ENCODE measurements around the gene RABL3.

Gene RABL3

DNA sequence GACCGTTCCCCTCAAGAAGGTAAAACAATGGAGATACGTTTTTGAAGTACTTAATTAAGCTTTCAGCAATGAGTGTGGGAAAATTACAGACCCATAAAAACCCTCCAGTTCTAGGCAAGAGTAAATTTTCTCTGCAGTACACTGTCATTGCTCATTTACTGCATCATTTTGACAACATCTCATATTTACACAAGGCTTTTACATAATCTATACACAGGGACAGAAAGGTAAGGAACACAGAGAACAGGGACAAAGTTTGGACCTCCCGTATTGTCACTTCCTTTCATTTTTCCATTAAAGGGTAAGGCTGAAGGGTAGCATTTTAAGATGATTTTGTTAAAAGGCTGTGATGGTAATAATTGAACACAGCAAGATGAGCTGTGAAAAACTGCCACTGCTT, 52.9 kb downstream of the RABL3 start:
- Histone ChIP-seq H3K4me1 (ENCODE audit: insufficient read depth, low read length) (no peaks in the 10 kb centered on the region), H3K4me2 (ENCODE audit: insufficient read depth, low read length) (no peak overlapping the region), H3K9ac (ENCODE audit: low read depth, low read length) (no peak overlapping the region), H3K27me3 (ENCODE audit: insufficient read depth, low read length, poor library complexity) (no peaks in the 10 kb centered on the region), H3K79me2 (ENCODE audit: insufficient read depth, low read length) (no peaks in the 10 kb centered on the region), H3K4me3 (ENCODE audit: low read depth in 1 of 2, low read length in 2 of 2) (no peak overlapping the region), H3K36me3 (ENCODE audit: insufficient read depth, low read length) (peaks cover 5% of the 10 kb centered on the region; the same call in 1 of the 2 replicates), H2AFZ (ENCODE audit: low read depth, low read length) (no peak overlapping the region), H3K9me3 (ENCODE audit: insufficient read depth, low read length, severe bottlenecking) (no peaks in the 10 kb centered on the region), H4K20me1 (ENCODE audit: insufficient read depth, low read length) (no peaks in the 10 kb centered on the region), H3K27ac (ENCODE audit: low read length) (no peak overlapping the region)
- ATAC-seq (ENCODE audit: insufficient read depth, low read depth) (no peak), DNase-seq (no peak)
- TF ChIP-seq, protein P1, sequence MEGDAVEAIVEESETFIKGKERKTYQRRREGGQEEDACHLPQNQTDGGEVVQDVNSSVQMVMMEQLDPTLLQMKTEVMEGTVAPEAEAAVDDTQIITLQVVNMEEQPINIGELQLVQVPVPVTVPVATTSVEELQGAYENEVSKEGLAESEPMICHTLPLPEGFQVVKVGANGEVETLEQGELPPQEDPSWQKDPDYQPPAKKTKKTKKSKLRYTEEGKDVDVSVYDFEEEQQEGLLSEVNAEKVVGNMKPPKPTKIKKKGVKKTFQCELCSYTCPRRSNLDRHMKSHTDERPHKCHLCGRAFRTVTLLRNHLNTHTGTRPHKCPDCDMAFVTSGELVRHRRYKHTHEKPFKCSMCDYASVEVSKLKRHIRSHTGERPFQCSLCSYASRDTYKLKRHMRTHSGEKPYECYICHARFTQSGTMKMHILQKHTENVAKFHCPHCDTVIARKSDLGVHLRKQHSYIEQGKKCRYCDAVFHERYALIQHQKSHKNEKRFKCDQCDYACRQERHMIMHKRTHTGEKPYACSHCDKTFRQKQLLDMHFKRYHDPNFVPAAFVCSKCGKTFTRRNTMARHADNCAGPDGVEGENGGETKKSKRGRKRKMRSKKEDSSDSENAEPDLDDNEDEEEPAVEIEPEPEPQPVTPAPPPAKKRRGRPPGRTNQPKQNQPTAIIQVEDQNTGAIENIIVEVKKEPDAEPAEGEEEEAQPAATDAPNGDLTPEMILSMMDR (IDR thresholded peaks at IDR 0.05; ENCODE audit: borderline replicate concordance, extremely low read depth, low read length, poor library complexity, severe bottlenecking) = no peak
- no peak for TF ChIP-seq EZH2 (IDR thresholded peaks at IDR 0.05; ENCODE audit: borderline replicate concordance, low read depth, low read length, severe bottlenecking)

DNA sequence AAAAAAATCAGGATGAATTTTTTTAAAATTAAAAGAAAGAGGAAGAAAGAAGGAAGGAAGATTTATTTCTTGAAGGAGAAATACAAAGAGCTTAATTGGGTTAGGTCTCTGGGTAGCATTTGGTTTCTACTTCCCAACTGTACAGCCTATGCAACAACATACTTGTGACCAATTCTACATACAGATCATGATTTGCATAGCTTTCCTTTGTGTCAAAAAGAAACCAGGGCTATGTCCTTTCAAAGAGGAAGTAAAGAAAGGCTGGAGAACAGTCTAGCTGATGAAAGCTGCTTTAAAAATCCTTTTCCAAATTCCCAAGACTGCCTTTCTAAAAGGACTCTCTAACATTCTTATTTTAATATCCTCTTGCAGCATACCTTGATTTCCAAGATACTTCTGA, 54.2 kb downstream of the RABL3 start:
- no peaks in the 10 kb centered on the region for H3K79me2 ChIP-seq (ENCODE audit: insufficient read depth, low read length)
- H2AFZ ChIP-seq (ENCODE audit: low read depth, low read length) = no peak overlapping the region
- ATAC-seq (ENCODE audit: insufficient read depth, low read depth) (no peak), DNase-seq (no peak)
- peaks cover 3% of the 10 kb centered on the region; the same call in 1 of the 2 replicates for H3K36me3 ChIP-seq (ENCODE audit: insufficient read depth, low read length)
- H3K9me3 ChIP-seq (ENCODE audit: insufficient read depth, low read length, severe bottlenecking) = no peaks in the 10 kb centered on the region
- H3K4me1 ChIP-seq (ENCODE audit: insufficient read depth, low read length) = no peaks in the 10 kb centered on the region
- no peaks in the 10 kb centered on the region for H3K27me3 ChIP-seq (ENCODE audit: insufficient read depth, low read length, poor library complexity)
- TF ChIP-seq, protein P1 (IDR thresholded peaks at IDR 0.05; ENCODE audit: borderline replicate concordance, extremely low read depth, low read length, poor library complexity, severe bottlenecking) = no peak
- no peak for TF ChIP-seq EZH2 (IDR thresholded peaks at IDR 0.05; ENCODE audit: borderline replicate concordance, low read depth, low read length, severe bottlenecking)
- H3K27ac ChIP-seq (ENCODE audit: low read length) = no peak overlapping the region
- H4K20me1 ChIP-seq (ENCODE audit: insufficient read depth, low read length) = no peaks in the 10 kb centered on the region
- H3K4me2 ChIP-seq (ENCODE audit: insufficient read depth, low read length) = no peak overlapping the region
- H3K9ac ChIP-seq (ENCODE audit: low read depth, low read length) = no peak overlapping the region
- no peak overlapping the region for H3K4me3 ChIP-seq (ENCODE audit: low read depth in 1 of 2, low read length in 2 of 2)

DNA sequence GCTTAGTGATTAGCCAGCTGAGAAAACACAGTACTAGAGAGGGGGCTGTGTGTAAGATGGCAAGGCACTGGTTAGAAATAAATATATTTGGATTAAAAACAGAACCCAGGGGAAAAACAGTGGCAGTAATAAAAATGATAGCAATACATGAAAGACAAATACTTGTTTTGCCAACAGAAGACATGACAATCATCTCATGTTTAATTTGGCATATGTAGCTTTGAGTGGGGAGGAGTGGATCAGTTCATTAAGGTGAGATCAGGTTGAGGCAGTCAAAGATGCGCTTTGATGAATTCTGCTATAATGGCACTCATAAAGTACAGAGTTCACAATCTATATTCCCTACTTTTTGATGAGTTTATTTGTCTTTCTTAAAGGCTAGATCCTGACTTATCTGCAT, 56.9 kb downstream of the RABL3 start:
- Histone ChIP-seq H3K4me3 (ENCODE audit: low read depth in 1 of 2, low read length in 2 of 2) (no peak overlapping the region), H3K79me2 (ENCODE audit: insufficient read depth, low read length) (no peaks in the 10 kb centered on the region), H3K4me1 (ENCODE audit: insufficient read depth, low read length) (no peaks in the 10 kb centered on the region), H3K9ac (ENCODE audit: low read depth, low read length) (no peak overlapping the region), H3K4me2 (ENCODE audit: insufficient read depth, low read length) (no peak overlapping the region), H2AFZ (ENCODE audit: low read depth, low read length) (no peak overlapping the region), H3K9me3 (ENCODE audit: insufficient read depth, low read length, severe bottlenecking) (no peaks in the 10 kb centered on the region), H3K27me3 (ENCODE audit: insufficient read depth, low read length, poor library complexity) (no peaks in the 10 kb centered on the region), H4K20me1 (ENCODE audit: insufficient read depth, low read length) (no peaks in the 10 kb centered on the region), H3K36me3 (ENCODE audit: insufficient read depth, low read length) (peaks cover 3% of the 10 kb centered on the region; the same call in 1 of the 2 replicates), H3K27ac (ENCODE audit: low read length) (no peak overlapping the region)
- ATAC-seq (ENCODE audit: insufficient read depth, low read depth) (no peak), DNase-seq (no peak)
- no peak for TF ChIP-seq EZH2 (IDR thresholded peaks at IDR 0.05; ENCODE audit: borderline replicate concordance, low read depth, low read length, severe bottlenecking)
- TF ChIP-seq, protein P1 (IDR thresholded peaks at IDR 0.05; ENCODE audit: borderline replicate concordance, extremely low read depth, low read length, poor library complexity, severe bottlenecking) = no peak

DNA sequence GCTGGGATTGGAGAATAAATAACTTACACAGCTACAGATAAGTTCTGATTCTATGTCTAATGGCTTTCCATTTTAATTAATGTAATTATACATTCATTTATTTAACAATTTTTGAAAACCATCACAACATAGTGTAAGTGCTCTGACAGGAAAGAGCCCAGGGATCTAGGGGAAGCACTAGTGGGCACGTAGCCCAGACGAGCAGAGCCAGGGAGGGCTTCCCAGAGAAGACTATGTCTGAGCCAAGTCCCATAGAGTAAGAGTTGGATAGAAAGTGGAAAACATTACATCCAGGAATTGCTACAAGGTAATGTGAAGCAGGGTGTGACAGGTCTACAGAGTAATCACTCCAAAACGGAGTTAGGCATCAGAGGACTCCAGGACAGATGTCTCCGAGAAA, 57.4 kb downstream of the RABL3 start:
- Histone ChIP-seq H3K9ac (ENCODE audit: low read depth, low read length) (no peak overlapping the region), H3K79me2 (ENCODE audit: insufficient read depth, low read length) (no peaks in the 10 kb centered on the region), H3K27me3 (ENCODE audit: insufficient read depth, low read length, poor library complexity) (no peaks in the 10 kb centered on the region), H3K4me1 (ENCODE audit: insufficient read depth, low read length) (no peaks in the 10 kb centered on the region), H3K4me3 (ENCODE audit: low read depth in 1 of 2, low read length in 2 of 2) (no peak overlapping the region), H3K27ac (ENCODE audit: low read length) (no peak overlapping the region), H3K4me2 (ENCODE audit: insufficient read depth, low read length) (no peak overlapping the region), H2AFZ (ENCODE audit: low read depth, low read length) (no peak overlapping the region), H3K36me3 (ENCODE audit: insufficient read depth, low read length) (peaks cover 3% of the 10 kb centered on the region; the same call in 1 of the 2 replicates), H3K9me3 (ENCODE audit: insufficient read depth, low read length, severe bottlenecking) (no peaks in the 10 kb centered on the region), H4K20me1 (ENCODE audit: insufficient read depth, low read length) (no peaks in the 10 kb centered on the region)
- TF ChIP-seq, protein P1 (IDR thresholded peaks at IDR 0.05; ENCODE audit: borderline replicate concordance, extremely low read depth, low read length, poor library complexity, severe bottlenecking) = no peak
- no peak for TF ChIP-seq EZH2 (IDR thresholded peaks at IDR 0.05; ENCODE audit: borderline replicate concordance, low read depth, low read length, severe bottlenecking)
- ATAC-seq (ENCODE audit: insufficient read depth, low read depth) = no peak
- DNase-seq = no peak

Data from DND-41 (cell line).